AG04450 (cell line): ENCODE data around the gene SLN. TPM values are rescaled to one million over a fixed set of nuclear protein-coding genes. Genes with fewer than 3 reads are reported as not detected.

Experiments used
- CTCF ChIA-PET: fragments of 300-600, 350-600 bp; formaldehyde crosslinking; extraction: SDS; loops from one replicate; lab custom pipeline; 2022; ENCODE audit warnings: antibody characterized with exemption, inconsistent platforms; lab: Charles Lee
- POLR2A ChIA-PET: fragments of 350-600 bp; formaldehyde crosslinking; extraction: SDS; loops from one replicate; lab custom pipeline; 2021; ENCODE audit warnings: antibody characterized with exemption, inconsistent platforms; lab: Yijun Ruan, JAX
- DNase-seq: peaks from one replicate; pipeline ENCODE4 v3.0.0-alpha.2; 2011; ENCODE audit warnings: low read depth, low spot score
- H3K27ac ChIP-seq: one replicate; pipeline ENCODE4 v1.5.1; 2012; ENCODE audit warnings: low read depth, low read length, control low read depth
- H3K27me3 ChIP-seq: one replicate; pipeline ENCODE4 v1.6.0; 2012; ENCODE audit warnings: low read length; ENCODE audit not compliant: control insufficient read depth, insufficient read depth
- H3K4me3 ChIP-seq: 2 replicates; pipeline ENCODE4 v1.5.1; 2011; ENCODE audit warnings: mild to moderate bottlenecking, low read depth, low read length, control low read depth
- H3K9me3 ChIP-seq: 2 replicates; pipeline ENCODE4 v1.5.1; 2012; ENCODE audit warnings: low read length; ENCODE audit not compliant: control insufficient read depth, insufficient read depth
- CTCF ChIP-seq: IDR thresholded peaks from 2 replicates; pipeline ENCODE4 v1.5.1; 2011; ENCODE audit warnings: low read depth, low read length, control low read depth, inconsistent platforms
- polyA plus RNA-seq: library from polyadenylated mRNA; depleted of rRNA; stranded (reverse); fragments of >200 nt; gene quantifications from 2 replicates; pipeline ENCODE4 v1.2.3, GENCODE V29; 2011

Gene SLN
- polyA plus RNA-seq, 1 experiment = not detected

- H3K9me3 ChIP-seq = no peaks in the 10 kb centered on the region
- peaks cover 3% of the 10 kb centered on the region for H3K27me3 ChIP-seq
- TF ChIP-seq CTCF = no peak
- H3K27ac ChIP-seq = no peak overlapping the region
- POLR2A ChIA-PET = no interaction called here
- CTCF ChIA-PET = interaction anchor here (0.8 to 1.2 kb wide), 2 partner anchors 28 to 191 kb away, joined by 3 to 8 read pairs; no protein-coding TSS in a partner anchor
- no peak overlapping the region for H3K4me3 ChIP-seq
- DNase-seq = no peak
Observed at GRCh38 chr11:107743191-107743590, 31.3 kb upstream of the SLN start.

- Histone ChIP-seq H3K27me3 (peaks cover 6% of the 10 kb centered on the region), H3K4me3 (no peak overlapping the region), H3K9me3 (no peaks in the 10 kb centered on the region), H3K27ac (no peak overlapping the region)
- DNase-seq = peak; percentile 13
- TF ChIP-seq CTCF = peak; percentile 80
- CTCF ChIA-PET = interaction anchor here (0.7 to 2.9 kb wide), 17 partner anchors 8 to 198 kb away, joined by 3 to 17 read pairs (median 5); no protein-coding TSS in a partner anchor
- POLR2A ChIA-PET = no interaction called here
Observed at GRCh38 chr11:107741044-107741823, 29.4 kb upstream of the SLN start.

DNA sequence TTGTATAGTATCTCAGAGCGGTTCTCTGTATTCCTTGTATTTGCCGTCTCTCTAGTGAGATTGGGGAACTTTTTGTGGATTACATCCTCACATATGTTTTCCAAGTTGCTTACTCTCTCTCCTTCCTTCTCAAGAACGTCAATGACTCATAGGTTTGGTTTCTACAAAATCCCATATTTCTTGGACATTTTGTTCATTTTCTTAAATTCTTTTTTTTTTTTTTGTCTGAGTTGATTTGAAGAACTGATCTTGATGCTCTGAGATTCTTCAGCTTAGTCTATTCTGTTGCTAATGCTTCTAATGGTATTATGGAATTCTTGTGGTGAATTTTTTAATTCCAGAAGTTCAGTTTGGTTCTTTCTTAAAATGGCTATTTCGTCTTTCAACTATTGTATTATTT is 28.4 kb upstream of the SLN start:
- ChIA-PET POLR2A (no interaction called here), CTCF (interaction anchor here (0.7 to 2.9 kb wide), 15 partner anchors 7 to 190 kb away, joined by 3 to 17 read pairs (median 5); no protein-coding TSS in a partner anchor)
- no peak overlapping the region for H3K27ac ChIP-seq
- no peaks in the 10 kb centered on the region for H3K9me3 ChIP-seq
- no peak for TF ChIP-seq CTCF
- H3K27me3 ChIP-seq = peaks cover 6% of the 10 kb centered on the region
- no peak overlapping the region for H3K4me3 ChIP-seq
- no peak for DNase-seq

DNA sequence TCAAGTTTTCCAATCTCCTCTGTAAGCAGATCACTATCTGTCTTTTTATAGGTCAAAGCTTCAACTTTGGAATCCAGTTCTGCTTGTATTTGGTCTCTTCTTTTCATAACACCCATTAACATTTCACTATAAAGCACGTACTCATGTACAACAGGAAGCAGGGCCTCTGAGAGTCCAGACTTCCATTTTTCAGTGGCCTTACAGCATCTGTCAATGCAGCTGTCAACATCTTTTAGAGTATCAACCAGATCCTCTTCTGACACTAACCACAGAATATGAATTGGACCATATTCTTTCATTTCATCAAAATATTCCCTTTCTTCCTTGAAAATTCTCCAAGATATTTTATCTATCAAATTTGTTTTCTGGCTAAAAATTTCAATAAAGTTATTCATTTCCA is 24.7 kb upstream of the SLN start:
- TF ChIP-seq CTCF = no peak
- Histone ChIP-seq H3K9me3 (no peaks in the 10 kb centered on the region), H3K27ac (no peak overlapping the region), H3K27me3 (peaks cover 6% of the 10 kb centered on the region), H3K4me3 (no peak overlapping the region)
- CTCF ChIA-PET = no interaction called here
- POLR2A ChIA-PET = no interaction called here
- DNase-seq = no peak

GRCh38 chr11:107733518-107733917 is 21.7 kb upstream of the SLN start:
- ChIA-PET CTCF (interaction anchor here (1.4 kb wide), 1 partner anchor 8 kb away, joined by 5 read pairs; no protein-coding TSS in a partner anchor), POLR2A (no interaction called here)
- TF ChIP-seq CTCF = no peak
- no peak for DNase-seq
- peaks cover 5% of the 10 kb centered on the region for H3K27me3 ChIP-seq
- H3K9me3 ChIP-seq = no peaks in the 10 kb centered on the region
- no peak overlapping the region for H3K27ac ChIP-seq
- H3K4me3 ChIP-seq = no peak overlapping the region
